Tibial artery (tissue), 4 donors: ENCODE data around the gene AIF1L.

ENCODE experiments used
- DNase-seq, 2 donors: peaks; one replicate each; pipeline ENCODE4 v3.0.0-alpha.2; 2019
- H3K27ac ChIP-seq, 2 donors: fragments of 200-600 bp; sonication (generic) in 1 of 2; 1 replicate in 1 of 2; 2 replicates in 1 of 2; pipeline ENCODE4 v1.5.1; 2018 to 2019; ENCODE audit warnings: mild to moderate bottlenecking in 1 of 2
- H3K27me3 ChIP-seq, 2 donors: fragments of 200-600 bp; sonication (generic) in 1 of 2; one replicate each; pipeline versions ENCODE4 v1.5.1 to v1.6.0; 2016 to 2019
- H3K36me3 ChIP-seq, 3 donors: fragments of 200-600 bp; sonication (generic) in 2 of 3; one replicate each; pipeline ENCODE4 v1.5.1; 2016 to 2019; ENCODE audit warnings: mild to moderate bottlenecking in 2 of 3
- H3K4me1 ChIP-seq, 4 donors: fragments of 200-600 bp; sonication (generic) in 2 of 4; 1 replicate in 3 of 4; 2 replicates in 1 of 4; pipeline ENCODE4 v1.5.1; 2016 to 2019
- H3K4me3 ChIP-seq, 2 donors: fragments of 200-600 bp; sonication (generic) in 1 of 2; 1 replicate in 1 of 2; 2 replicates in 1 of 2; pipeline ENCODE4 v1.5.1; 2018 to 2019; ENCODE audit warnings: mild to moderate bottlenecking in 2 of 2
- H3K9me3 ChIP-seq, 3 donors: fragments of 200-600 bp; sonication (generic) in 1 of 3; one replicate each; pipeline ENCODE4 v1.5.1; 2016 to 2019
- intact Hi-C: fragments of 100-400 bp; cut with DNase I; formaldehyde crosslinking; loops from one replicate; pipeline ENCODE4 v1.15.0; 2023; ENCODE audit warnings: low total_unique reads
- TF ChIP-seq, protein P1 (sequence below), 2 experiments: fragments of 200-600 bp in 1 of 2; fragments of 450-650 bp in 1 of 2; IDR thresholded peaks; one replicate each; pipeline ENCODE4 v1.5.1; 2017 to 2019; ENCODE audit warnings: antibody characterized with exemption in 2 of 2, mild to moderate bottlenecking in 1 of 2, moderate library complexity in 1 of 2

AIF1L gene

DNA sequence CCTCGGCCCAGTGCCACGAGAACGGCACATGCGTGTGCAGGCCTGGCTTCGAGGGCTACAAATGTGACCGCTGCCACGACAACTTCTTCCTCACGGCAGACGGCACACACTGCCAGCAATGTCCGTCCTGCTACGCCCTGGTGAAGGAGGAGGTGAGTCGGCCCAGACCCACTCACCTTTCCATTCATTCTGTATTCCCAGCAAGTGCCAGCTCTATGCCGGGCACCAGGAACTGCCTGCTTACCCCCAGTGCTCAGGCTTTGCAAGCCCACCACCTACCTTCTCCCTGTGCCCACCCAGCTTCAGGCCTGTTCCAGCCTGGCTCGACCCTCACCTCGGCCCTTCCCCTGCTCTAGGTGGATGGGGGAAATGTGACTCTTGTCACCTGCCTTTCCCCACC, 26.6 kb upstream of the AIF1L start:
- Histone ChIP-seq H3K9me3 (no peaks in the 10 kb centered on the region), H3K27me3 (peaks cover 0 to 30% of the 10 kb centered on the region in 2 donors), H3K36me3 (no peaks in the 10 kb centered on the region), H3K4me3 (no peak overlapping the region), H3K4me1 (no peaks in the 10 kb centered on the region), H3K27ac (no peak overlapping the region)
- TF ChIP-seq, protein P1, sequence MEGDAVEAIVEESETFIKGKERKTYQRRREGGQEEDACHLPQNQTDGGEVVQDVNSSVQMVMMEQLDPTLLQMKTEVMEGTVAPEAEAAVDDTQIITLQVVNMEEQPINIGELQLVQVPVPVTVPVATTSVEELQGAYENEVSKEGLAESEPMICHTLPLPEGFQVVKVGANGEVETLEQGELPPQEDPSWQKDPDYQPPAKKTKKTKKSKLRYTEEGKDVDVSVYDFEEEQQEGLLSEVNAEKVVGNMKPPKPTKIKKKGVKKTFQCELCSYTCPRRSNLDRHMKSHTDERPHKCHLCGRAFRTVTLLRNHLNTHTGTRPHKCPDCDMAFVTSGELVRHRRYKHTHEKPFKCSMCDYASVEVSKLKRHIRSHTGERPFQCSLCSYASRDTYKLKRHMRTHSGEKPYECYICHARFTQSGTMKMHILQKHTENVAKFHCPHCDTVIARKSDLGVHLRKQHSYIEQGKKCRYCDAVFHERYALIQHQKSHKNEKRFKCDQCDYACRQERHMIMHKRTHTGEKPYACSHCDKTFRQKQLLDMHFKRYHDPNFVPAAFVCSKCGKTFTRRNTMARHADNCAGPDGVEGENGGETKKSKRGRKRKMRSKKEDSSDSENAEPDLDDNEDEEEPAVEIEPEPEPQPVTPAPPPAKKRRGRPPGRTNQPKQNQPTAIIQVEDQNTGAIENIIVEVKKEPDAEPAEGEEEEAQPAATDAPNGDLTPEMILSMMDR (IDR thresholded peaks at IDR 0.05), result no peak
- DNase-seq, result no peak
- intact Hi-C loops, result loop anchor here (5.0 kb wide), 1 partner anchor 48 kb away; no protein-coding TSS in a partner anchor

DNA sequence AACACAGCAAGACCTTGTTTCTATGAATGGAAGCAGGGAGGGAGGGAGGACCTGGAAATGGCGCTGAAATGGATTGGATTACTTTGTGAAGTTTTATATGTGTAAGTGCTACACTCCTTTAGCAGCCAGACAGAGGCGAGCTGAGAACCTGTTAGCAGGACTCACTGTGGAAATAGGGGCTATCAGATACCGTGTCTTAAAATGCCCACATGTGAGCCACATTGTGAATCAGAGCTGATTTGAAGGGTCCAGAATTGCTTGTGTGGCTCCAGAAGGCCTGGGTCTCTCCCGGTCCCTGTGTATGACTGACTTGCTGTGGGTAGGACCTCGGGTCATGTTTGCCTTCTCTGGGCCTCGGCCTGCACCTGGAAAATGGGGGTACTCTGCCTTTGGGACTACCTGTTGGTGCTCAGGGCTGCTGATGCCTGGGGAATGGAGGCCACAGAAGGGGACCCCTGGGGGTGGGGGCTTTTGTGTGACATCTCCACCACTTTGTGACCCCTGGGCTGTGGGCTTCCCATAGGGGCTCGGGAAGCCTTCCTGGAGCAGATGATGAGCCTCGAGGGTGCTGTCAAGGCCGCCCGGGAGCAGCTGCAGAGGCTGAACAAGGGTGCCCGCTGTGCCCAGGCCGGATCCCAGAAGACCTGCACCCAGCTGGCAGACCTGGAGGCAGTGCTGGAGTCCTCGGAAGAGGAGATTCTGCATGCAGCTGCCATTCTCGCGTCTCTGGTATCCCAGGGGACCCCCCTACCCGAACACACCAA, 24.0 kb upstream of the AIF1L start:
- Histone ChIP-seq H3K36me3 (no peaks in the 10 kb centered on the region), H3K9me3 (no peaks in the 10 kb centered on the region), H3K27ac (no peak overlapping the region), H3K4me1 (no peaks in the 10 kb centered on the region), H3K4me3 (no peak overlapping the region), H3K27me3 (peaks cover 0 to 30% of the 10 kb centered on the region in 2 donors)
- intact Hi-C loops, result no loop called here
- TF ChIP-seq, protein P1 (IDR thresholded peaks at IDR 0.05), result no peak
- DNase-seq, result no peak

DNA sequence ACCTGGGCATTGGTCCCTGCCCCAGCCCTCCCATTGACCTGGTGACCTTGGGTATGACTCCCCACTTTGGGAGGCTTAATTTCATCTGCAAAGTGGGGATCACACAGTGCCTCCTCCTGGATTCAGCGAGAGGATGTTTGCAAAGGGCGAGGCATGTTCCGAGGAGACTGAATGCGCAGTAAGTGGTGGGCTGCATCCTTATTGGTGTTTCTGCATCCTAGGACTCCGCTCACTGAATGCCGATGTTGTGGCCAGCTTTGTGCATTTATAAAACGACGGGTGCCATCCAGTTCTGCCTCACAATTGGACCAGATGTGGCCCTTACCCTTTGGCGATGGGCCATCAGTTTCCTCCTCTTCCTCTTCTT, 23.5 kb upstream of the AIF1L start:
- Histone ChIP-seq H3K4me3 (no peak overlapping the region), H3K27ac (no peak overlapping the region)

DNA sequence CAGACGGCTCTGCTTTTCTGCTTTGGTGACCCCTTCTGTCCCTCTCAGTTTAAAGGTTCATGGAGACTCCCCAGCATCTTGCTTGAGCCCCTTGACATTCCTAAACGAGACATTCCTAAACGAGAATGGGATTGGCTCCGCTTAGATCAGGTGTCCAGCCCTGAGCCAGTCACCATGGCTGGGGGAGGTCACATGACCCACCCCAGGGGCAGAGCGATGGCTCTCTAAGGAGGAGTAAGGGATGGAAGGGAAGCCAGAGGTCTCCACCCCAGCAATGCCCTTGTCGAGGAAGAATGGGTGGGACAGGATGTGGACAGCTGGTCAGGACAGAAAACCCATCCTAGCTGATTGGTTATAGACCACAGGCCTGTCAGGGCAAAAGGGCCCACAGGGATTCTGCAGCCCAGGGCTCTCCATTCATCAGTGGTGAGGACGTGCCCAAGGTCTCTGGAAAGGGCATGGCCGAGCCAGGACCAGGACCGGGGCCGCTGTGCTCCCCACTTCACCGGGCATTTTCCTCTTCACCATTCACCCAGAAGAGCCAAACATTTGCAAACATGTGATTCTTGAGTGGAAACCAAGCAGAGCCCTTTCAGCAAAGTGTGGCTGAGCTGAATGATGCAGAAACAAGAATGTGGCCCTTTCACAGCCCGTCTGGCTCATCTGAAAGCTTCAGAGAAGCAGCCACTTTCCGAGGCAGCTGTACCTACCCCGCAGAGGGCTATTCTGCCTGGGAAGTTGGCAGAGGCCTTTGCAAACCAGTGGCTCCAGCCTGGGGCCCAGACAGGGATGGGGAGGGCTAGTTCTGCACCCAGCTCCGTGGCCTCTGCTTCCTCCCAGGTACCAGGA, 19.8 kb upstream of the AIF1L start:
- no peaks in the 10 kb centered on the region for H3K4me1 ChIP-seq
- H3K36me3 ChIP-seq, result no peaks in the 10 kb centered on the region
- H3K4me3 ChIP-seq, result no peak overlapping the region
- no peak for DNase-seq
- peaks cover 0 to 12% of the 10 kb centered on the region in 2 donors for H3K27me3 ChIP-seq
- intact Hi-C loops, result no loop called here
- no peak overlapping the region for H3K27ac ChIP-seq
- TF ChIP-seq, protein P1 (IDR thresholded peaks at IDR 0.05), result no peak
- H3K9me3 ChIP-seq, result no peaks in the 10 kb centered on the region

More for the DNA sequence above, 23.5 kb upstream of the AIF1L start:
- Histone ChIP-seq H3K9me3 (no peaks in the 10 kb centered on the region), H3K27me3 (peaks cover 0 to 30% of the 10 kb centered on the region in 2 donors), H3K36me3 (no peaks in the 10 kb centered on the region), H3K4me1 (no peaks in the 10 kb centered on the region)
- intact Hi-C loops, result no loop called here
- no peak for DNase-seq
- TF ChIP-seq, protein P1 (IDR thresholded peaks at IDR 0.05), result no peak

DNA sequence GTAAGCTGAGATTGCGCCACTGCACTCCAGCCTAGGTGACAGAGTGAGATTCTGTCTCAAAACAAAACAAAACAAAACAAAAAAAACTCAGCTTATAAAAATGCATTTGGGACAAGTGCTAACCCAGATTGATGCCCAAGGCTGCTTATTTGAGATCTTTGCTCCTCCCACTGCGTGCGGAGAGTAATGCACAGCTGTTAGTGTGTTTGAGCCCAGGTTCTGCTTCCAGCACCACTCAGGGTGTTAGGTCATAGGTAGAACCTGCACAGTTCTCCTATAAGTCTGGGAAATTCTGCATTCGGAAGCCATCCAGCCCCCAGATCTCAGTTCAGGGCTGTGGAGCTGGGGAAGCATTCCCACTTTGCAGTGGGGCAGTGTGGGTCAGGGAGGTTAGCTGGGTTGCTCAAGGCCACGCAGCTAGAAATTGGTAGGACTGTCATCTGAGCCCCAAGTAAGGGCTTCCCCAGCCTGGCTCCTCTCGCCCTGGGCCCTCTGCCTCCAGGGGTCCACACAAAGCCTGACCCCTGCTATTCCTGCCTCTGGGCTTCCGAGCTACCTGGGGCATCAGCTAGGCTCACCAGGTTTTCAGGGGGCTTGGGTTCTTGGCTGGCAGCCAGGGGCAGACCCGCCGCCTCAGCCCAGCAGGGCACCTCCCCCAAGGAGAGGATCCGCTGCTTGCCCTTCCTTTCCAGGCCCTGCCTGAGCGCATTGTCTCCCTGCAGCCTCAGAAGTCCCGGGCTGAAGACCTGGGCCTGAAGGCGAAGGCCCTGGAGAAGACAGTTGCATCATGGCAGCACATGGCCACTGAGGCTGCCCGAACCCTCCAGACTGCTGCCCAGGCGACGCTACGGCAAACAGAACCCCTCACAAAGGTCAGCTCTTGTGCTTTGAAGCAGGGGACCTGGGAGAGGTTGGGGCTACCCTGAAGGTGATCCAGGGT, 17.6 kb upstream of the AIF1L start:
- H3K9me3 ChIP-seq, result no peaks in the 10 kb centered on the region
- H3K4me3 ChIP-seq, result no peak overlapping the region
- no peak for DNase-seq
- no peaks in the 10 kb centered on the region for H3K27me3 ChIP-seq
- intact Hi-C loops, result no loop called here
- TF ChIP-seq, protein P1 (IDR thresholded peaks at IDR 0.05), result no peak
- H3K27ac ChIP-seq, result no peak overlapping the region
- no peaks in the 10 kb centered on the region for H3K4me1 ChIP-seq
- no peaks in the 10 kb centered on the region for H3K36me3 ChIP-seq
